WTC11 (cell line): ENCODE results near the gene ZNF827. TPM values are rescaled to one million over a fixed set of nuclear protein-coding genes. Genes with fewer than 3 reads are reported as not detected.

Experiments used
- ATAC-seq: fragments of 200-7000 bp; cut with Tn5 transposase; 2 replicates; pipeline ENCODE4 v1.10.0; 2021; ENCODE audit warnings: mild to moderate bottlenecking, moderate library complexity
- CTCF ChIA-PET: fragments of 300-600 bp; sonication (Branson Sonifier 250); formaldehyde crosslinking; loops from one replicate; lab custom pipeline; 2021; ENCODE audit warnings: antibody characterized with exemption; lab: Charles Lee
- POLR2A ChIA-PET: fragments of 350-600 bp; sonication (Branson Sonifier 250); formaldehyde crosslinking; loops from one replicate; lab custom pipeline; 2021; ENCODE audit warnings: antibody characterized with exemption; lab: Charles Lee
- DNase-seq: peaks from one replicate; pipeline ENCODE4 v3.0.0; 2021; ENCODE audit warnings: low spot score
- H3K27ac Mint-ChIP-seq: 2 replicates; pipeline ENCODE4 v1.8.0; 2021; ENCODE audit warnings: mixed read lengths
- H3K27me3 Mint-ChIP-seq: 2 replicates; pipeline ENCODE4 v1.8.0; 2021; ENCODE audit warnings: low read depth, mild to moderate bottlenecking, moderate library complexity, mixed read lengths
- H3K36me3 Mint-ChIP-seq: 2 replicates; pipeline ENCODE4 v1.8.0; 2021; ENCODE audit warnings: mixed read lengths
- H3K4me1 Mint-ChIP-seq: 2 replicates; pipeline ENCODE4 v1.8.0; 2022; ENCODE audit warnings: mixed read lengths
- H3K4me3 Mint-ChIP-seq: 2 replicates; pipeline ENCODE4 v1.8.0; 2021; ENCODE audit warnings: mild to moderate bottlenecking, moderate library complexity, mixed read lengths
- H3K9me3 Mint-ChIP-seq: 2 replicates; pipeline ENCODE4 v1.8.0; 2021; ENCODE audit warnings: mixed read lengths
- ATF1 ChIP-seq: sonication (generic); formaldehyde crosslinking; IDR thresholded peaks from 2 replicates; pipeline ENCODE4 v1.8.1; 2023; ENCODE audit warnings: mild to moderate bottlenecking, moderate library complexity, missing genetic modification reagents
- CREB1 ChIP-seq: sonication (generic); formaldehyde crosslinking; IDR thresholded peaks from 2 replicates; pipeline ENCODE4 v1.8.0; 2023; ENCODE audit warnings: mild to moderate bottlenecking, missing genetic modification reagents
- ELF4 ChIP-seq: sonication (generic); formaldehyde crosslinking; IDR thresholded peaks from 2 replicates; pipeline ENCODE4 v1.8.1; 2022; ENCODE audit warnings: low read depth, mild to moderate bottlenecking, moderate library complexity, missing genetic modification reagents
- EMX1 ChIP-seq: fragments of 250-450 bp; sonication (Bioruptor Pico); IDR thresholded peaks from 2 replicates; pipeline ENCODE4 v1.8.0; 2021; ENCODE audit warnings: mild to moderate bottlenecking
- NFE2L1 ChIP-seq: sonication (generic); formaldehyde crosslinking; IDR thresholded peaks from 2 replicates; pipeline ENCODE4 v1.8.1; 2023; ENCODE audit warnings: missing genetic modification reagents
- NR1H2 ChIP-seq: sonication (generic); formaldehyde crosslinking; IDR thresholded peaks from 2 replicates; pipeline ENCODE4 v1.9.0; 2021; ENCODE audit warnings: mild to moderate bottlenecking, moderate library complexity, missing genetic modification reagents
- RELA ChIP-seq: sonication (generic); formaldehyde crosslinking; IDR thresholded peaks from 2 replicates; pipeline ENCODE4 v1.8.1; 2022; ENCODE audit warnings: missing genetic modification reagents, mild to moderate bottlenecking, borderline replicate concordance
- RORB ChIP-seq: fragments of 250-450 bp; sonication (Bioruptor Pico); IDR thresholded peaks from 2 replicates; pipeline ENCODE4 v1.9.0; 2021; ENCODE audit warnings: mild to moderate bottlenecking
- TEAD1 ChIP-seq: sonication (generic); formaldehyde crosslinking; IDR thresholded peaks from 2 replicates; pipeline ENCODE4 v1.8.0; 2022; ENCODE audit warnings: mild to moderate bottlenecking, missing genetic modification reagents
- ZNF317 ChIP-seq: sonication (generic); formaldehyde crosslinking; IDR thresholded peaks from 2 replicates; pipeline ENCODE4 v1.8.1; 2023; ENCODE audit warnings: low read depth, mild to moderate bottlenecking, moderate library complexity, missing genetic modification reagents, borderline replicate concordance
- ZNF396 ChIP-seq: fragments of 250-450 bp; sonication (Bioruptor Pico); IDR thresholded peaks from 2 replicates; pipeline ENCODE4 v1.8.0; 2021; ENCODE audit warnings: mild to moderate bottlenecking, moderate library complexity, borderline replicate concordance
- ZNF416 ChIP-seq: fragments of 250-450 bp; sonication (Bioruptor Pico); IDR thresholded peaks from 2 replicates; pipeline ENCODE4 v1.9.0; 2021; ENCODE audit warnings: mild to moderate bottlenecking, inconsistent platforms
- ZNF423 ChIP-seq: fragments of 250-450 bp; sonication (Bioruptor Pico); IDR thresholded peaks from 2 replicates; pipeline ENCODE4 v2.1.2; 2022; ENCODE audit warnings: mild to moderate bottlenecking, moderate library complexity
- total RNA-seq: library from RNA; stranded (reverse); gene quantifications from 3 replicates; pipeline ENCODE4 v1.2.3, GENCODE V29; 2021
- TF ChIP-seq, protein P1 (sequence below): sonication (generic); formaldehyde crosslinking; IDR thresholded peaks from 2 replicates; pipeline ENCODE4 v1.8.1; 2023; ENCODE audit warnings: mild to moderate bottlenecking, missing genetic modification reagents, moderate library complexity
- TF ChIP-seq, protein P2 (sequence below): sonication (generic); formaldehyde crosslinking; IDR thresholded peaks from 2 replicates; pipeline ENCODE4 v1.8.1; 2023; ENCODE audit warnings: mild to moderate bottlenecking, missing genetic modification reagents, moderate library complexity
- TF ChIP-seq, protein P3 (sequence below): sonication (generic); formaldehyde crosslinking; conservative IDR thresholded peaks from 2 replicates; pipeline ENCODE4 v1.8.1; 2022; ENCODE audit warnings: mild to moderate bottlenecking, missing genetic modification reagents
- TF ChIP-seq, protein P4 (sequence below): sonication (generic); formaldehyde crosslinking; IDR thresholded peaks from 2 replicates; pipeline ENCODE4 v1.8.1; 2022; ENCODE audit warnings: mild to moderate bottlenecking, moderate library complexity, missing genetic modification reagents
- TF ChIP-seq, protein P5 (sequence below): fragments of 250-450 bp; sonication (Bioruptor Pico); IDR thresholded peaks from 2 replicates; pipeline ENCODE4 v1.9.0; 2021; ENCODE audit warnings: moderate library complexity, mild to moderate bottlenecking, inconsistent platforms, borderline replicate concordance
- TF ChIP-seq, protein P6 (sequence below): sonication (generic); formaldehyde crosslinking; IDR thresholded peaks from 2 replicates; pipeline ENCODE4 v1.8.1; 2023; ENCODE audit warnings: mild to moderate bottlenecking, missing genetic modification reagents, borderline replicate concordance
- TF ChIP-seq, protein P7 (sequence below): sonication (generic); formaldehyde crosslinking; IDR thresholded peaks from 2 replicates; pipeline ENCODE4 v1.8.0; 2023; ENCODE audit warnings: mild to moderate bottlenecking, missing genetic modification reagents

ZNF827 gene
- total RNA-seq, 1 experiment from 2014 or later: 25.6 TPM

DNA sequence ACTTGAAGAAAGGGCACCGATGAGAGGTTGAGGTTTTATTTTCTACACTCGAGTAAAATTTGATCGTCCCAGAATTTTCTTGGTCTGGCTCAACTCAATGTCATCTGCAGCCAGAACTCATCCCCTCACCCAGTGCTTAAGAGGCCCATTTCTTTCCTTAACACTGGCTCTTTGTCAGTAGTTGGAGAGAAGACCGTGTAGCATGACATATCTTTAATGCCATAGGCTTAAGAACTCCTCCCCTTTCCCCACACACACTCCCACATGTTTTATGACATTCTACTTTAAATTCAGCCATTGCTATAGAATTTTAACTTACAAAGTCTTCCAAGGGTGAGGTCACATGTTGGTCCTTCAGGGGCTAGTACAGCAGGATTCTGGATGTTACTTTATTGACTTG is 44.2 kb upstream of the ZNF827 start:
- ChIA-PET POLR2A (no interaction called here), CTCF (no interaction called here)
- Mint-ChIP-seq H3K27ac (no peak overlapping the region), H3K4me1 (peaks cover 9% of the 10 kb centered on the region), H3K4me3 (no peak overlapping the region), H3K9me3 (no peaks in the 10 kb centered on the region), H3K36me3 (no peaks in the 10 kb centered on the region), H3K27me3 (no peaks in the 10 kb centered on the region; the same call in 1 of the 2 replicates)
- no peak for TF ChIP-seq RELA (CRISPR knock-in tag)
- TF ChIP-seq, protein P1, sequence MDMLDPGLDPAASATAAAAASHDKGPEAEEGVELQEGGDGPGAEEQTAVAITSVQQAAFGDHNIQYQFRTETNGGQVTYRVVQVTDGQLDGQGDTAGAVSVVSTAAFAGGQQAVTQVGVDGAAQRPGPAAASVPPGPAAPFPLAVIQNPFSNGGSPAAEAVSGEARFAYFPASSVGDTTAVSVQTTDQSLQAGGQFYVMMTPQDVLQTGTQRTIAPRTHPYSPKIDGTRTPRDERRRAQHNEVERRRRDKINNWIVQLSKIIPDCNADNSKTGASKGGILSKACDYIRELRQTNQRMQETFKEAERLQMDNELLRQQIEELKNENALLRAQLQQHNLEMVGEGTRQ: no peak
- no peak for TF ChIP-seq EMX1 (CRISPR knock-in tag)
- TF ChIP-seq, protein P2, sequence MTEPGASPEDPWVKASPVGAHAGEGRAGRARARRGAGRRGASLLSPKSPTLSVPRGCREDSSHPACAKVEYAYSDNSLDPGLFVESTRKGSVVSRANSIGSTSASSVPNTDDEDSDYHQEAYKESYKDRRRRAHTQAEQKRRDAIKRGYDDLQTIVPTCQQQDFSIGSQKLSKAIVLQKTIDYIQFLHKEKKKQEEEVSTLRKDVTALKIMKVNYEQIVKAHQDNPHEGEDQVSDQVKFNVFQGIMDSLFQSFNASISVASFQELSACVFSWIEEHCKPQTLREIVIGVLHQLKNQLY: no peak
- no peak for TF ChIP-seq ELF4 (CRISPR knock-in tag)
- TF ChIP-seq, protein P3, sequence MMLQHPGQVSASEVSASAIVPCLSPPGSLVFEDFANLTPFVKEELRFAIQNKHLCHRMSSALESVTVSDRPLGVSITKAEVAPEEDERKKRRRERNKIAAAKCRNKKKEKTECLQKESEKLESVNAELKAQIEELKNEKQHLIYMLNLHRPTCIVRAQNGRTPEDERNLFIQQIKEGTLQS (CRISPR knock-in tag): no peak
- no peak for TF ChIP-seq ZNF317 (CRISPR knock-in tag)
- no peak for TF ChIP-seq CREB1 (CRISPR knock-in tag)
- TF ChIP-seq ZNF423 (CRISPR knock-in tag): no peak
- TF ChIP-seq NR1H2 (CRISPR knock-in tag): no peak
- TF ChIP-seq ATF1 (CRISPR knock-in tag): no peak
- TF ChIP-seq, protein P4, sequence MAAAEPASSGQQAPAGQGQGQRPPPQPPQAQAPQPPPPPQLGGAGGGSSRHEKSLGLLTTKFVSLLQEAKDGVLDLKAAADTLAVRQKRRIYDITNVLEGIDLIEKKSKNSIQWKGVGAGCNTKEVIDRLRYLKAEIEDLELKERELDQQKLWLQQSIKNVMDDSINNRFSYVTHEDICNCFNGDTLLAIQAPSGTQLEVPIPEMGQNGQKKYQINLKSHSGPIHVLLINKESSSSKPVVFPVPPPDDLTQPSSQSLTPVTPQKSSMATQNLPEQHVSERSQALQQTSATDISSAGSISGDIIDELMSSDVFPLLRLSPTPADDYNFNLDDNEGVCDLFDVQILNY (CRISPR knock-in tag): no peak
- TF ChIP-seq, protein P5, sequence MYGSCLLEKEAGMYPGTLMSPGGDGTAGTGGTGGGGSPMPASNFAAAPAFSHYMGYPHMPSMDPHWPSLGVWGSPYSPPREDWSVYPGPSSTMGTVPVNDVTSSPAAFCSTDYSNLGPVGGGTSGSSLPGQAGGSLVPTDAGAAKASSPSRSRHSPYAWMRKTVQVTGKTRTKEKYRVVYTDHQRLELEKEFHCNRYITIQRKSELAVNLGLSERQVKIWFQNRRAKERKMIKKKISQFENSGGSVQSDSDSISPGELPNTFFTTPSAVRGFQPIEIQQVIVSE (CRISPR knock-in tag): no peak
- no peak for TF ChIP-seq NFE2L1
- no peak for ATAC-seq
- no peak for DNase-seq

DNA sequence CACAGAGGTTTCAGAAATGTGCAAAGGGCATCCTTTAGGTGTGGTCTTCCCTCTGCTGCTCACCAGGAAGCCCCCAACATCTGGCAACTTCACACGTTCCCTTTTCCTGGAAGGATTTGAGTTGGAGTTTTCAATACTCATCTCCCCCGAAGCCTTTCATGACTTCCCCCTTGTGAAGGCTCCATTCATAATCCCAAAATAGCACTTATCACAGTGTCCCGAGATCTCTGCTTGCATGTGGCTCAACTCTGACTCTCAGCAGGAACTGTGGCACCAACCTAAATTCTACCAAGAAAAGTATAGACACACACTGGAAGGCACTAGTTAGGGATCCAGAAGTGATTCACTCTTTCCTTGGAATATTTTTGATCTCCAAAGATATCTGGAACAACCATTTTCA is 40.5 kb upstream of the ZNF827 start:
- peaks cover 2% of the 10 kb centered on the region; the same call in 1 of the 2 replicates for H3K27me3 Mint-ChIP-seq
- H3K36me3 Mint-ChIP-seq: no peaks in the 10 kb centered on the region
- POLR2A ChIA-PET: no interaction called here
- no peaks in the 10 kb centered on the region for H3K4me1 Mint-ChIP-seq
- TF ChIP-seq RORB (no peak), TEAD1 (CRISPR knock-in tag) (no peak)
- TF ChIP-seq, protein P3 (CRISPR knock-in tag): no peak
- ATAC-seq: no peak
- no peak for DNase-seq
- H3K27ac Mint-ChIP-seq: no peak overlapping the region
- peaks cover 7% of the 10 kb centered on the region; the same call in 1 of the 2 replicates for H3K9me3 Mint-ChIP-seq
- CTCF ChIA-PET: no interaction called here
- H3K4me3 Mint-ChIP-seq: no peak overlapping the region

DNA sequence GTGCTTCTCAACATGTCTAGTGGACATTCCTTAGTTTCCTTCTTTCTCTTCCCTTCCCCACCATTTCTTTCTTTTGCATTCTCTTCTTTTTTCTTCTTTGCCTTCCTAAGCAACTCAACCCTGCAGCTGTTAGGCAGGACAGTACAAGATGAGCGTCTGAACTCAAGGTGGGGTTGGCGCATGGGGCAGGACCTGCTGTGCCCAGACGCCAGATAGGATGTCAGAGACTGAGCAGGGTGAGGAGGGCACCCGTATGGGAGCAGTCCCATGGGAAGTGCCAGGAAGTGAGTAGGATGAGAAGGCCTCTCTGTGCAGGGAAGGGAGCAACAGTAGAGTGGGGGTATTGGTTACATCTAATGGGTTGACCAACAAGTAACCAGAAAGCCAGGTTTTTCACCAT is 38.1 kb upstream of the ZNF827 start:
- POLR2A ChIA-PET: no interaction called here
- peaks cover 2% of the 10 kb centered on the region; the same call in 1 of the 2 replicates for H3K27me3 Mint-ChIP-seq
- H3K27ac Mint-ChIP-seq: no peak overlapping the region
- DNase-seq (no peak), ATAC-seq (no peak)
- H3K4me1 Mint-ChIP-seq: no peaks in the 10 kb centered on the region
- peaks cover 7% of the 10 kb centered on the region; the same call in 1 of the 2 replicates for H3K9me3 Mint-ChIP-seq
- CTCF ChIA-PET: no interaction called here
- no peak overlapping the region for H3K4me3 Mint-ChIP-seq
- no peaks in the 10 kb centered on the region for H3K36me3 Mint-ChIP-seq
- no peak for TF ChIP-seq ZNF396 (CRISPR knock-in tag)
- TF ChIP-seq, protein P6, sequence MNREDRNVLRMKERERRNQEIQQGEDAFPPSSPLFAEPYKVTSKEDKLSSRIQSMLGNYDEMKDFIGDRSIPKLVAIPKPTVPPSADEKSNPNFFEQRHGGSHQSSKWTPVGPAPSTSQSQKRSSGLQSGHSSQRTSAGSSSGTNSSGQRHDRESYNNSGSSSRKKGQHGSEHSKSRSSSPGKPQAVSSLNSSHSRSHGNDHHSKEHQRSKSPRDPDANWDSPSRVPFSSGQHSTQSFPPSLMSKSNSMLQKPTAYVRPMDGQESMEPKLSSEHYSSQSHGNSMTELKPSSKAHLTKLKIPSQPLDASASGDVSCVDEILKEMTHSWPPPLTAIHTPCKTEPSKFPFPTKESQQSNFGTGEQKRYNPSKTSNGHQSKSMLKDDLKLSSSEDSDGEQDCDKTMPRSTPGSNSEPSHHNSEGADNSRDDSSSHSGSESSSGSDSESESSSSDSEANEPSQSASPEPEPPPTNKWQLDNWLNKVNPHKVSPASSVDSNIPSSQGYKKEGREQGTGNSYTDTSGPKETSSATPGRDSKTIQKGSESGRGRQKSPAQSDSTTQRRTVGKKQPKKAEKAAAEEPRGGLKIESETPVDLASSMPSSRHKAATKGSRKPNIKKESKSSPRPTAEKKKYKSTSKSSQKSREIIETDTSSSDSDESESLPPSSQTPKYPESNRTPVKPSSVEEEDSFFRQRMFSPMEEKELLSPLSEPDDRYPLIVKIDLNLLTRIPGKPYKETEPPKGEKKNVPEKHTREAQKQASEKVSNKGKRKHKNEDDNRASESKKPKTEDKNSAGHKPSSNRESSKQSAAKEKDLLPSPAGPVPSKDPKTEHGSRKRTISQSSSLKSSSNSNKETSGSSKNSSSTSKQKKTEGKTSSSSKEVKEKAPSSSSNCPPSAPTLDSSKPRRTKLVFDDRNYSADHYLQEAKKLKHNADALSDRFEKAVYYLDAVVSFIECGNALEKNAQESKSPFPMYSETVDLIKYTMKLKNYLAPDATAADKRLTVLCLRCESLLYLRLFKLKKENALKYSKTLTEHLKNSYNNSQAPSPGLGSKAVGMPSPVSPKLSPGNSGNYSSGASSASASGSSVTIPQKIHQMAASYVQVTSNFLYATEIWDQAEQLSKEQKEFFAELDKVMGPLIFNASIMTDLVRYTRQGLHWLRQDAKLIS (CRISPR knock-in tag): no peak
- TF ChIP-seq ZNF416 (CRISPR knock-in tag): no peak
- TF ChIP-seq, protein P7, sequence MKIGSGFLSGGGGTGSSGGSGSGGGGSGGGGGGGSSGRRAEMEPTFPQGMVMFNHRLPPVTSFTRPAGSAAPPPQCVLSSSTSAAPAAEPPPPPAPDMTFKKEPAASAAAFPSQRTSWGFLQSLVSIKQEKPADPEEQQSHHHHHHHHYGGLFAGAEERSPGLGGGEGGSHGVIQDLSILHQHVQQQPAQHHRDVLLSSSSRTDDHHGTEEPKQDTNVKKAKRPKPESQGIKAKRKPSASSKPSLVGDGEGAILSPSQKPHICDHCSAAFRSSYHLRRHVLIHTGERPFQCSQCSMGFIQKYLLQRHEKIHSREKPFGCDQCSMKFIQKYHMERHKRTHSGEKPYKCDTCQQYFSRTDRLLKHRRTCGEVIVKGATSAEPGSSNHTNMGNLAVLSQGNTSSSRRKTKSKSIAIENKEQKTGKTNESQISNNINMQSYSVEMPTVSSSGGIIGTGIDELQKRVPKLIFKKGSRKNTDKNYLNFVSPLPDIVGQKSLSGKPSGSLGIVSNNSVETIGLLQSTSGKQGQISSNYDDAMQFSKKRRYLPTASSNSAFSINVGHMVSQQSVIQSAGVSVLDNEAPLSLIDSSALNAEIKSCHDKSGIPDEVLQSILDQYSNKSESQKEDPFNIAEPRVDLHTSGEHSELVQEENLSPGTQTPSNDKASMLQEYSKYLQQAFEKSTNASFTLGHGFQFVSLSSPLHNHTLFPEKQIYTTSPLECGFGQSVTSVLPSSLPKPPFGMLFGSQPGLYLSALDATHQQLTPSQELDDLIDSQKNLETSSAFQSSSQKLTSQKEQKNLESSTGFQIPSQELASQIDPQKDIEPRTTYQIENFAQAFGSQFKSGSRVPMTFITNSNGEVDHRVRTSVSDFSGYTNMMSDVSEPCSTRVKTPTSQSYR: no peak
